GM12891 (cell line): ENCODE measurements around the gene PCCA.

ENCODE experiments used
- POLR2A ChIP-seq: IDR thresholded peaks from 2 replicates; pipeline ENCODE4 v1.6.1; 2011; ENCODE audit warnings: low read depth, low read length, control low read depth
- POLR2AphosphoS5 ChIP-seq: IDR thresholded peaks from 2 replicates; pipeline ENCODE4 v1.6.1; 2011; ENCODE audit warnings: low read depth, low read length, control low read depth
- TAF1 ChIP-seq: IDR thresholded peaks from 2 replicates; pipeline ENCODE4 v1.6.1; 2011; ENCODE audit warnings: low read depth, low read length, control low read depth

GRCh38 chr13:100300243-100300642 is 211.3 kb downstream of the PCCA start:
- TF ChIP-seq POLR2A, result no peak
- TF ChIP-seq TAF1, result no peak
- TF ChIP-seq POLR2AphosphoS5, result no peak
